Neuron (in vitro differentiated cells): ENCODE measurements around the gene HOXB1.
"Not testable (repeated sequence)": the region's sequence is repeated elsewhere in the genome, so short reads cannot be mapped to it uniquely, and the experiment has no call there.

Source experiments
- H2AFZ ChIP-seq: one replicate; pipeline ENCODE4 v1.6.1; 2013; ENCODE audit warnings: low read depth, mild to moderate bottlenecking, inconsistent platforms, low read length, moderate library complexity
- H3K27me3 ChIP-seq: one replicate; pipeline ENCODE4 v1.6.1; 2013; ENCODE audit warnings: low read length; ENCODE audit not compliant: insufficient read depth
- H3K36me3 ChIP-seq: one replicate; pipeline ENCODE4 v1.6.1; 2013; ENCODE audit warnings: low read length; ENCODE audit not compliant: insufficient read depth
- H3K4me1 ChIP-seq: one replicate; pipeline ENCODE4 v1.6.1; 2013; ENCODE audit warnings: low read length; ENCODE audit not compliant: insufficient read depth
- H3K4me3 ChIP-seq: 2 replicates; pipeline ENCODE4 v1.5.1; 2013; ENCODE audit warnings: mild to moderate bottlenecking, low read length, moderate library complexity
- H3K9me3 ChIP-seq: one replicate; pipeline ENCODE4 v1.6.1; 2013; ENCODE audit warnings: low read length

Gene HOXB1

DNA sequence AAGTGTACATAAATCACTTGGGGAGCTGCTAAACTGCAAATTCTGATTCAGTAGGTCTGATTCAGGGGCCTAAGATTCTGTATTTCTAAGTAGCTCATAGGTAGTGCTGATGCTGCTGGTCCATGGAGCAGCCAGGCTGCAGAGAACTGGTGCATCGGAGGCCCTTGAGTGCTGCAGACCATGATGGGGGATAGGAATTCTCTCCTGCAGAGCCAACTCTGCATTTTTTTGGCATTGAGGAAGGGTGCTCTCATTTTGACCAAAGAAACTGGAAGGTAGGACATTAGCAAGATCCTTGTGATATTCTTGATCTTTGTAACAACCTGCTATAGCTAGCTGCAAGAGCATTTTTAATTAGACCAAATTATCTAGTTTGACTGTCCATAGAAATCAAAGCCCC is 9.4 kb upstream of the HOXB1 start:
- H3K27me3 ChIP-seq, result peaks cover 56% of the 10 kb centered on the region
- H2AFZ ChIP-seq, result no peak overlapping the region
- no peaks in the 10 kb centered on the region for H3K36me3 ChIP-seq
- H3K9me3 ChIP-seq, result no peaks in the 10 kb centered on the region
- H3K4me1 ChIP-seq, result no peaks in the 10 kb centered on the region
- no peak overlapping the region for H3K4me3 ChIP-seq

DNA sequence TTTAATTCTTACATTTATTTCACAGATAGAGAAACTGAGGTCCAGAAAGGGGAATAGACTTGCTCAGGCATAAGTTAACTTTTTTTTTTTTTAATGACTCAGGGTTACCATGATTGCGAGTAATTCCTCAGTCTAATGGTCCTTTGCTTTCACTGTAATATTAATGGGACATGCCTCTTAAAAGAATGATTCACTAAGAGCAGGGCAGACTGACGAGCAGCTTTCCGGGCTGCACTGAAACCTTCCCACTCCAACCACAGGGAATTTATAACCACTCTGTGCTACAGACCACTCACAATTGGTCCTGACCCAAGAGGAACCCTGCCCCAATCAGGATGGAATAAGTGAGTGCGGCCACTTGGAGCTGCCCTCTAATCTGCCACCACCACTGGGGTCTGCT is 8.4 kb upstream of the HOXB1 start:
- Histone ChIP-seq H3K27me3 (peaks cover 54% of the 10 kb centered on the region), H3K9me3 (no peaks in the 10 kb centered on the region), H2AFZ (no peak overlapping the region), H3K4me1 (no peaks in the 10 kb centered on the region), H3K4me3 (no peak overlapping the region), H3K36me3 (no peaks in the 10 kb centered on the region)

DNA sequence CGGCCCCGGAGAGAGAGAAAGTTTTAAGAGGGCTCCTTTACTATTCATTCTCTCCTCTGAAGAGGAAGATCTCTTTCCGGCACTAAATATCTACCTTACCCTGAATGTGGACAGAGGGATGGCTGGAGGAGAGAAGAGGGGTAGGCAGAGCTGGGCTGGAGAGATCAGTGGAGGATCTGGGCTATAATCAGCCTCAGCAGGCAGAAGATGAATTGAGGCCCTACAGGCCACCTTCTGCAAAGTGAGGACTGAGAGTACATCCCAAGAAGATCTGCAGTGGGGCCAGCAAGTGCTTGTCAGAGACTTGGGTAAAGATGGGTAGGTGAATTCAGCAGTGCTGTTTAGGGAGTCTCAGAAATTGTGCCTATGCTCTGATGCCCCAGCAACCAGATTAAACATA is 6.5 kb upstream of the HOXB1 start:
- Histone ChIP-seq H3K36me3 (no peaks in the 10 kb centered on the region), H3K4me1 (no peaks in the 10 kb centered on the region), H3K9me3 (no peaks in the 10 kb centered on the region), H3K4me3 (no peak overlapping the region), H3K27me3 (peaks cover 46% of the 10 kb centered on the region), H2AFZ (no peak overlapping the region)

DNA sequence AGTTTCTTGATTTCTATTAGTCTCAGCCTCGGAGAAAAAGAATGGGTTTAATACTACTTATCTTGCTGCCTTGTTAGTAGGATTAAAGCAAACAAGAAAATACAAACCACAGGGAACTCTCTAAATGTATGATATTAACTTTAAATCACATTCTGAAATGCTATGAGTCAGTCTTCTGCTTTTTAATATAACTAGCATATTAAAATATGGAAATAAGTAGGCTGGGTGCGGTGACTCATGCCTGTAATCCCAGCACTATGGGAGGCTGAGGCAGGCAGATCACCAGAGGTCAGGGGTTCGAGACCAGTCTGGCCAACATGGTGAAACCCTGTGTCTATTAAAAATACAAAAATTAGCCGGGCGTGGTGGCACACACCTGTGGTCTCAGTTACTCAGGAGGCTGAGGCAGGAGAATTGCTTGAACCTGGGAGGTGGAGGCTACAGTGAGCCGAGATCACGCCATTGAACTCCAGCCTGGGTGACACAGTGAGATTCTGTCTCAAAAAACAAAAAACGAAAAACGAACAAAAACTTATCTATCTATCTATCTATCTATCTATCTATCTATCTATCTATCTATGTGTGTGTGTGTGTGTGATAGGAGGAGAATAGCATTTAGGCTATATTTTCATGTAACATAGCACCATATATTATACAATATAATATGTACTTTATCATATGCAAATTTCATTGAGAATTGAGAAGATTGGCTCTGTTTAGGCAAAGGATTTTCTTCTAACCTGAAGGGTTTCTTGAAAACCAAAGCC is 5.2 kb upstream of the HOXB1 start:
- H3K4me3 ChIP-seq, H2AFZ ChIP-seq, H3K36me3 ChIP-seq, H3K4me1 ChIP-seq, H3K9me3 ChIP-seq: not testable (repeated sequence)
- peaks cover 46% of the 10 kb centered on the region for H3K27me3 ChIP-seq

DNA sequence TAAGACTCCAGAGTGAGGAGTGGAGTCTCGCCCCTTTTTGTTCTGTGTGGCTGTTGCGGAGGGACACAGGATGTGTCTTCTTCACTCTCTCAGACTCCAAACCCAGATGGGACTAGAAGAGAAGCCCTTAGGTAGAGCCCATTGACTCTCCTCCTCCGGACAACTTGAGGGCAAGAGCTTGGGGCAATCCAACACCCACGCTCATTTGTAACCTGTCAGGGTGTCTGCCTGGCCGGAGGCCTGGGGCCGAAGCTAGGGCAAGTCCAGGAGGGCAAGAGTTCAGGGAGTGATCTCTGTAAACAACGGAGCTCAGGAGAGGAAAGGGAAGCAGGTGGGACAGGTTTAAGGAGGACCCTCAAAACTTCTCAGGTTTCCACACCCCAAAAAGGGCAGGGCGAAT is 1.4 kb upstream of the HOXB1 start:
- Histone ChIP-seq H2AFZ (no peak overlapping the region), H3K4me3 (no peak overlapping the region), H3K36me3 (no peaks in the 10 kb centered on the region), H3K9me3 (no peaks in the 10 kb centered on the region), H3K27me3 (peaks cover 60% of the 10 kb centered on the region), H3K4me1 (no peaks in the 10 kb centered on the region)

DNA sequence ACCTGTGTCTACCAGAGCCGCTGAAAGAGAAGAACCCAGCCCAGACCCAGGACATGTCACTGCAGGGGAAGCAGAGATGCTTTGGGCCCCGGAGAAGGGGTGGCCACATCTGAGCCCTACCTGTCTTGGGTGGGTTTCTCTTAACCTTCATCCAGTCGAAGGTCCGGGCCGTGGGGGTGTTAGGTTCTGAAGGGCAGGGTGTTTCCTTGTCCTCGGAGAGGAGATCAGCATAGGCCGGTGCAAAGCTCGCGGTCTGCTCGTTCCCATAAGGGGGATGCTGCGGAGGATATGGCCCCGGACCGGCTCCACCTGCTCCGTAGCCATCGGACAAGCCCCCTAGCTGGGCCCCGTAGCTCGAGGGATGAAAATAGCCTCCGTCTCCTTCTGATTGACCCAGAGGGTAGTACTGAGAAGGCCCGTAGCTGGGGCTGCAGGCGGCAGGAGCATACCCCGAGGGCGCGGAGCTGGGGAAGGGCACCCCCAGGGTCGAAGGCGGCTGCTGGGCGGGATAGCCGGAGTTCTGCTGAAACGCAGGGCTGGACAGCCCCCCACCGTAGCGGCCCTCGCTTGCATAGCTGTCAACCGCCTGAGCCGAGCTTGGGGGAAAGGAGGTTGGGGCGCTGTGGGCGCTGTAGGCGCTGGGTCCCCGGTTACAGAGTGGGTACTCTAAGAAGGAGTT is 464 bp downstream of the HOXB1 start:
- H3K27me3 ChIP-seq, result peaks cover 77% of the 10 kb centered on the region
- no peaks in the 10 kb centered on the region for H3K9me3 ChIP-seq
- no peaks in the 10 kb centered on the region for H3K36me3 ChIP-seq
- no peak overlapping the region for H2AFZ ChIP-seq
- H3K4me1 ChIP-seq, result no peaks in the 10 kb centered on the region
- H3K4me3 ChIP-seq, result no peak overlapping the region

DNA sequence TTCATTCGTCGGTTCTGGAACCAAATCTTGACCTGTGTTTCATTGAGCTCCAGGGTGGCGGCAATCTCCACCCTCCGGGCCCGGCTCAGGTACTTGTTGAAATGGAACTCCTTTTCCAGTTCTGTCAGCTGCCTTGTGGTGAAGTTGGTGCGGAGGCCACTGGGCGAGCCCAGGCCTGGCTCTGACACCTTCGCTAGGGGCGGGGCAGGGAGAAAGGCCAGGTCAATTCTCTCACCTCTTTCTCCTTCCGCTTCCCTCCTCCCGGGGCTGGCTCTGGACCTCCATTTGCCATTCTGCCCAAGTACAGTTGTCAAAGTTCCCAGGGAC is 1.2 kb downstream of the HOXB1 start:
- Histone ChIP-seq H3K4me1 (no peaks in the 10 kb centered on the region), H3K36me3 (no peaks in the 10 kb centered on the region), H2AFZ (no peak overlapping the region), H3K27me3 (peaks cover 81% of the 10 kb centered on the region), H3K4me3 (no peak overlapping the region), H3K9me3 (no peaks in the 10 kb centered on the region)

DNA sequence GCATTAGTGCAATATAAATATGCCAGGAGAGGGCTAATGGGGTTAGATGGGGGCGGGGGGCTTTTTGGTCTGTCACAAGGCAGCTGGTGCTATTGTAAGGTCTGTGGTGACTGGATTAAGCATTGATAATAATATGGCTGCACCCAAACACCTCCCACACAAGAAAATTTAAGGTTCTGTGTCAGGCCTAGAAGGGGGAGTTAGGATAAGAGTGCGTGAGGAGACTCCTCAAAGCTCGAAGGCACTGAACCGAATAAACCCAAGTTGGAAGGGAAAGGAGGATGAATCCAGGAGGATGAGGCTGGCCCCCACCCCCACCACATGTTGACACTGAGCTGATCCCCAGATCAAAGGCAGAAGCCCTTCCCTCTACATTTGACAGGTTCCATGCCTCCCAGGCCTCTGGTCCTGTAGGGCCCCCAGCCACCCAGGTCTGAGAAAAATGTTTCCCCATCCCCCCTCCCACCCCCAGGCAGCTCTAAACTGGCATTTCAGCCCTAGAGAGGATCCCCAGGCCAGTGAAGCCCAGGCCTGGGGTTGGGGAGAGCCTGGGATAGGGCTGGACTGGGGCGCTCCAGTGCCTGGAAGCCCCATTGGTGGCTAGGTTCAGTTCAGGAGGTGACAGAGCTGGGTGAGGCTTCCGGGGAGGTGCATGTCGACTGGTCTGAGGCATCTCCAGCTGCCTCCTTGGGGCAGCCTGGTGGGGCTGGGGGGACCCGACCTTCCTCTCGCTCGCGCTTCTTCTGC is 1.7 kb downstream of the HOXB1 start:
- Histone ChIP-seq H3K4me1 (no peaks in the 10 kb centered on the region), H3K27me3 (peaks cover 80% of the 10 kb centered on the region), H3K4me3 (no peak overlapping the region), H3K9me3 (no peaks in the 10 kb centered on the region), H3K36me3 (no peaks in the 10 kb centered on the region), H2AFZ (no peak overlapping the region)

DNA sequence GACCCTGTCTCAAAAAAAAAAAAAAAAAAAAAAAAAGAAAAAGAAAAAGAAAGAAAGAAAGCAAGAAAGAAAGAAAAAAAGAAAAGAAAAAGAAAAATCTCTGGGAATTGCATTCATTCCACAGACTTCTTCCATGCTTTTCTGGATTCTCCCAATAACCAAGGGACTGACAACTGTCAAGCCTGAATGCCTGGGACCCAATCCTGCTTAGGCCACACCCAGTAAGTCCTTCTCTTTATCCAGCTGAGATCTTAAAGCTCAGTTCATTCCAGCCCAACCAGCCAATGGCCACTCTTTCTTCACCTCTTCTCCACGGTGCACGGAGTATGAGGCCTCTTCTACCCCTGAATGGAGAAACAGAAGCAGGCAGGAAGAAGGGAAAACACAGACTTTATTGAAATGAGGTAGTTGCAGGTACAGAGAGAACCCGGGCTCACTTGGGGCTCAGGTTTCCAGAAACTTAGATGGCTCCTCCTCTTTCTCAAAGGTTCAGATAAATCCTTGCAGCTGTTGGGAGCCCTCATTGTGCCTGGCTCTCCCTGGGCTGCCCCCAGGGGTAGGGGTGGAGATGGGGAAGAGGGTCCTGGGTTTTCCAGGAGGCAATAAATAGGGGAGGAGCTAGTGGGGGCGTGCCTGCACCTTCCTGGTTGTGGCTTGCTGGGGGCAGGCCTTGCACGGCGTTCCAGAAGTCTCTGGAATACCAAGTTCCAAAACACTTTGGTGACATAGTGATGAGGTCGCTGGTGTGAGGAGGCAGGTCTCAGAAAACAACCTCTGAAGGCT is 2.5 kb downstream of the HOXB1 start:
- Histone ChIP-seq H2AFZ (no peak overlapping the region), H3K4me3 (no peak overlapping the region), H3K9me3 (no peaks in the 10 kb centered on the region), H3K27me3 (peaks cover 85% of the 10 kb centered on the region), H3K36me3 (no peaks in the 10 kb centered on the region), H3K4me1 (no peaks in the 10 kb centered on the region)

DNA sequence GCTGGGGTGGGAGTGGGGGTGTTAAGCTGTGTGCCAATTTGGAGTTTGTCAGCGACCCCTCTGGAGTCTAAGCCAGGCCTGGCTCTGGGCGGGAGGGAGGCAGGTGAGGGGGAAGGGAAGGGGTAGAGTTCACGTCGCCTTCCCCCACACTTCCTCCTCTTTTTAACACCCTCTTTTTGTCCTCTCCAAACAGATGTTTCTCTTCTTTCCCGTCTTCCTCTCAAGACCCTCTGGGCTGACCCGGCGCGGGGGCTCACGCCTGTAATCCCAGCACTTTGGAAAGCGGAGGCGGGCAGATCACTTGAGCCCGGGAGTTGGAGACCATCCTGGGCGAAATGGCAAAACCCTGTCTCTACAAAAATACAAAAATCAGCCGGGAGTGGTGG is 3.3 kb downstream of the HOXB1 start:
- Histone ChIP-seq H2AFZ (no peak overlapping the region), H3K36me3 (no peaks in the 10 kb centered on the region), H3K9me3 (no peaks in the 10 kb centered on the region), H3K4me3 (no peak overlapping the region), H3K27me3 (peaks cover 84% of the 10 kb centered on the region), H3K4me1 (no peaks in the 10 kb centered on the region)

DNA sequence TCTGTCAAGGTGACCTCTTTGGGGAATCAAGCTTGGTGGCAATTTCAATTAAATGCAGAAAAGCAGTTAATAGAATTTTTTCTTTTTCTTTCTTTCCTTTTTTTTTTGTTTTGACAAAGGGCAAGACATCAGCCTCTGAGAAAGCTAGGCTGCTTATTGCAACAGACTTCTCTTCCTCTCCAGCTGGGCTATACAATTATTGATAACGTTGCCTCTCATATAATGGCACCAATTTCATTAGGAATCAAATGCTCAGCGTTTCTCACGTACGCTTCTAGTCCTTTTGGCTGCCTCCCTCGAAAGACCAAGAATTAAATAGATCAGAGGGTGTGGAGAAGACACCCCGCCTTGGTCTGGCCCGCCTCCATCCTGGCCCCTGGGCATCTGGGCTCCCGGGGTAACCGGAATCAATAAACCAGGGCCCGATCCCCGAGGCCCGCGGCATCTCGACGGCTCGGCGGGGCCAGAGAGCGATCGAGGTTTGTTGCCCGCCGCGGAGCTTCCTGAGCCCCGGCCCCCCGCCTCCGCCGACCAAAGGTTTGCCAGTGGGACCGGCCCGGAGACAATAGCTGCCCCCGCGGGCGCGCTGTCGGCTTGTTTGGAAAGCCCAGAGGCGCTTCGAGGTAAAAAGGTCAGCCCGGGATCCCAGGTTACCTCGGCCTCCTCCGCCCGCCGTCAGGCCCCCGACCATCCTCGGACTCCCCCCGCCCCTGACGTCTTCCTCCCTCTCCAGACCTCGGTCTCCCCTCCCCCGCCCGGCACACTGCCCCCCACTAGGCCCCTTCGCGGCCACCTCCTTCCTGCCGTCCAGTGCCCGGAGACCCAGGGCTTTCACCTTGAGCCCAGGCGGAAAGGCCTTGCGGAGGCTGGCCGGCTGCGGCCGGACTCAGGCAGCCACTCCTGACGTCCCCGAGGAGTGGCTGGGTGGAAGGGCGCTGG is 3.9 kb downstream of the HOXB1 start:
- Histone ChIP-seq H3K27me3 (peaks cover 77% of the 10 kb centered on the region), H3K9me3 (no peaks in the 10 kb centered on the region), H3K4me1 (no peaks in the 10 kb centered on the region), H3K4me3 (no peak overlapping the region), H2AFZ (no peak overlapping the region), H3K36me3 (no peaks in the 10 kb centered on the region)

DNA sequence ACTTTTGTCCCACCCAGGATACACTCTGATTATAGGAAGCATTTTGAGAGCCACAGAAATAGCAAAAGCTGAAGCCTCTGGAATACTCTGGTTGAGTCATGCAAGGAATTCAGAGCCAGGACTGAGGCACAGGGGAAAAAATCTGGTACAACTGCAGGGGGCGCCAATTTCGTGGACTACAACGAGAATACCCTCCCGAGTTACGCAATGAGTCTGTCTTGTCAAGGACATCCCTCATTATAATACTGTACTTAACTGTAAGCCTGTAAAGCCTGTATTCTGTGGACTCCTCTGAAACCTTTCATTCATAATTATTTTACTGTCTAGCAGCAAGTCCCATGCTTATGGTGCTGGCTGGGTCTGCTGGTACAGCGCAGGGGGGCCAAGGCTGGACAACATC is 7.8 kb downstream of the HOXB1 start:
- Histone ChIP-seq H3K9me3 (no peaks in the 10 kb centered on the region), H2AFZ (no peak overlapping the region), H3K4me1 (no peaks in the 10 kb centered on the region), H3K27me3 (peaks cover 40% of the 10 kb centered on the region), H3K4me3 (no peak overlapping the region), H3K36me3 (no peaks in the 10 kb centered on the region)
